C4-2B (cell line): ENCODE data around the gene TNNC1.

ENCODE experiments used
- H3K27ac ChIP-seq: fragments of 450-650 bp; 2 replicates; pipeline ENCODE4 v1.5.1; 2017
- CTCF ChIP-seq: fragments of 450-650 bp; conservative IDR thresholded peaks from 2 replicates; pipeline ENCODE4 v1.5.1; 2017; ENCODE audit warnings: mild to moderate bottlenecking
- ZFX ChIP-seq: fragments of 450-650 bp; IDR thresholded peaks from 2 replicates; pipeline ENCODE4 v1.6.1; 2017

The TNNC1 gene

GRCh38 chr3:52455283-52456168 lies 1.7 kb upstream of the TNNC1 start, which contains the start of gene NISCH:
Gene NISCH (plus strand): TSS chr3:52455604. CDS start chr3:52455642, 38 bp downstream.
- no peak for TF ChIP-seq ZFX
- TF ChIP-seq CTCF, result no peak
- peak within 1 kb of the TSS; percentile 70 for H3K27ac ChIP-seq

GRCh38 chr3:52454938-52455282 lies 1.1 kb upstream of the TNNC1 start:
- TF ChIP-seq CTCF (no peak), ZFX (no peak)
- H3K27ac ChIP-seq, result peak overlapping the region; percentile 70

- H3K27ac ChIP-seq, result peak overlapping the region; percentile 70
- TF ChIP-seq CTCF (no peak), ZFX (no peak)
Observed at GRCh38 chr3:52454250-52454937, 553 bp upstream of the TNNC1 start.

GRCh38 chr3:52452570-52453221 lies 1.1 kb downstream of the TNNC1 start:
- no peak overlapping the region for H3K27ac ChIP-seq
- TF ChIP-seq CTCF, result no peak
- no peak for TF ChIP-seq ZFX

GRCh38 chr3:52452126-52452525 lies 1.7 kb downstream of the TNNC1 start:
- H3K27ac ChIP-seq, result no peak overlapping the region

GRCh38 chr3:52451237-52452083 lies 2.4 kb downstream of the TNNC1 start:
- TF ChIP-seq CTCF (no peak), ZFX (no peak)
- no peak overlapping the region for H3K27ac ChIP-seq

More at GRCh38 chr3:52452126-52452525, 1.7 kb downstream of the TNNC1 start:
- TF ChIP-seq ZFX (no peak), CTCF (no peak)
